DMS114 treated with DMSO at 0.1 percent for 48 hours (cell line): ENCODE results near the gene SHOC2.

Experiments used
- DNase-seq: peaks from one replicate; lab custom pipeline; 2025; ENCODE audit not compliant: unreplicated experiment; lab: John Stamatoyannopoulos, UW

Gene SHOC2

GRCh38 chr10:110944792-110945396 lies 25.5 kb downstream of the SHOC2 start:
- DNase-seq: no peak

DNA sequence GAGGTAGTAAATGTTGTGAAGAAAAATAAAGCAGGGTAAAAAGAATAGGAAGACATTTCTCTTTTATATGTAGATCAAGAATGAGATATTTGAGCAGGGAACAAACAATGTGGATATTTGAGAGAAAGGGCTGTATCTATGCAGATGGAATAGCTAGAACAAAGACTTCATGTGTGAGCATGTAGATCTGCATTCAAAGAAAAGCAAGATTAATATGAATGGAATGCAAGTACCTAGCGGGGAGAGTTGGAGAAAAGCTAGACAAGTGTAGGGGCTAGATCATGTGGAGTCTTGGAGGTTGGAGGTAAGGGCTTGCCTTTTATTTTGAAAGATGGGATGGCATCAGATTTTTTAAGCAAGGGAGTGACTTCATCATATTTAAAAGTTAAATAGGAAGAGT lies 27.1 kb downstream of the SHOC2 start:
- no peak for DNase-seq

- no peak for DNase-seq
Observed at GRCh38 chr10:110947061-110947595, 27.7 kb downstream of the SHOC2 start.

- DNase-seq: no peak
Observed at GRCh38 chr10:110951381-110951780, 32.0 kb downstream of the SHOC2 start.

DNA sequence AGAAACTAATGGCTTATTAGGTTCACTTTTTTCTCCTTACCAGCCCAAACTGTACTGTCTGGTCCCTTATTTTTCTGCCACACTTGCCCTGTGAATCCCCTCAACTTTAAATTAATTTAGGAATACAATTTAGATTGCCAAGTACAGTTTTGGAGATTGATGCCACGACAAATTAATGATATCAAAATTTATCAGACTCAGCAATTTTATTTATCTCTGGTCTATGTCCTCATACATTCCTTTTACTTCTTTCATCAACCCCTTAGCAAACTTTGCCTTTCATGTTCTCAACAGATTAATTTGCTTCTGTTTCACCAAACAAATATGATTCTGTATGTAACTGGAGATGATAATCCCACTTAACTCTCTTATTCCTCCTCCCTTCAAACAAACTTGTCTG lies 38.2 kb downstream of the SHOC2 start:
- DNase-seq: no peak

DNA sequence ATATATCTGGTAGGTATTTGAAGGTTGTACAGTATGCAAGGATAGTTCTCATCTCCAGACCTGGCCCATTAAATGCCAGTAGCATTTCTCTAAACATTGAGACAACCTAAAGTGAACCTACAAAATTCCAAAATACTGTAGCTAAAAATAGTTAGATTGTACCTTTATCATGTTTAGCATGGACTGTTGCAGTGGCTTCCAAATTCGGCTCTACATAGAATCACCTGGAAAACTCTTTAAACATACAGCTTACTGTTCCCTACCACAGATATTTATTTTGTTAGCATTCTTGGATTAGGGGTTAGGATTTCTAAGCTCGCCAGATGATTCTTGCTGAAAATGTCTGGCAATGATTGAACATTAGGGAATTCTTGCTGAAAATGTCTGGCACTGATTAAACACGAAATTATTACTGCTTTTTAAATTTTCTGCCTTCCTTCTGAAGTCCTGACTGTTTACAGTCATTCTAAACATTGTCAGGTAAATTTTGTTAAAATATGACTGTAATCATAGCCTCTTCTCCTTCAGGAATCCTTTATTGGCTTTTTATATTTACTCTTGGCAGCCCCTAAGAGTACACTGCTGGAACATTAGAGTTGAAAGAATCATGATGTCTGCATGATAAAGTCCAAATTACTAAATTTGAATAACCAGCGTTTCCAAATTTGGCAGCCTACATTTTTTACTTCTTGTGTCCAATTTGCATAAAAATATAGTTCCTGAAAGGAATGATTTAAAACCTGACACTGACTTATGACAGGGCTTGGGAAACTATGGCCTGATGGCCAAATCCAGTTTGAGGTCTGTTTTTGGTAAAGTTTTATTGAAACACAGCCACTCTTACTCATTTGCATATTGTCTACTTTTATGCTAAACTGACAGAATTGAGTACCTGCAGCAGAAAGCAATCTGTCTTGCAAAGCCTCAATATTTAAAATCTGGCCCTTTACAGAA lies 40.3 kb downstream of the SHOC2 start:
- no peak for DNase-seq

DNA sequence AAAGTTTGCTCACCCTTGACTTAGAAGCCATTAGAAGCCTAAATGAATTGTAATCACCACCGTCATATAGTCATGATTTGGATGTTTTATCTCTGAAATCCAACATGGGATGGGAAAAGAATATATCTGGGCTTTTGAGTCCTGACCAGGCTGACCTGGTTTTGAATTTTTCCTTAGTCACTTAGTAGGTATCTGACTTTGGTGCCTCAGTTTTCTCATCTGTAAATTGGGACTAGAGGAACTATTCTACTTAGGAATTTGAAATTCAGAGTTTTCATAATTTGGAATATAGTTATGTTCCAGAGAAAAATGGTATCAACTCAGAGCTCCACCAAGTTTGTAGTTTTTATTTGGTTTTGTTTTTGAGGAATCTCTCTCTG lies 40.9 kb downstream of the SHOC2 start:
- no peak for DNase-seq

GRCh38 chr10:110962443-110962842 lies 43.0 kb downstream of the SHOC2 start:
- DNase-seq: no peak

DNA sequence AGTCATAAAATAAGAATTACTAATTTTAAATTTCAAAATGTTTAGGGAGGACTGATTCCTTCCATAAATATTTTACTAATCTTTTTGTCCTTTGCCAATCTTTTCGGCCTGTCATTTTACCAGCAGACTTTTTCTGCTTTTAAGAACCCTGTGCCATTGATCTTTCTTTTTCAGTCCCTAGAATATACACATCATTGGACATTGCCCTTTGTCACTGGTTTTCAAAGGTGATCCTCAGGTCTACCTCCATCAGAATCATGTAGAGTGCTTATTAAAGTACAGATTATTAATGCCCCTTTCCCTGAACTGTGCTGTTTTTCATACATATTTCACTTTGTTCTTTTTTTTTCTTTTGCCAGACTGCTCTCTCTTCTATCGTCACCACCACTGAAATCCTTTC lies 43.8 kb downstream of the SHOC2 start:
- no peak for DNase-seq

DNA sequence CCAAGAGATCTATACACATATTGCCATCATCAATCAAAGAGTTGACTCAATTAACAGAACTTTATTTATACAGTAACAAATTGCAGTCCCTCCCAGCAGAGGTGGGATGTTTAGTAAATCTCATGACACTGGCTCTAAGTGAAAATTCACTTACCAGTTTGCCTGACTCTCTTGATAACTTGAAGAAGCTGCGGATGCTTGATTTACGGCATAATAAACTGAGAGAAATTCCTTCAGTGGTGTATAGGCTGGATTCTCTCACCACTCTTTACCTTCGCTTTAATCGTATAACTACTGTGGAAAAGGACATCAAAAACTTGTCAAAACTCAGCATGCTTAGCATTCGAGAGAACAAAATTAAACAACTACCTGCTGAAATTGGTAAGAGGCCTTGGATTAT lies 45.3 kb downstream of the SHOC2 start:
- no peak for DNase-seq

GRCh38 chr10:110965216-110965615 lies 45.8 kb downstream of the SHOC2 start:
- no peak for DNase-seq

DNA sequence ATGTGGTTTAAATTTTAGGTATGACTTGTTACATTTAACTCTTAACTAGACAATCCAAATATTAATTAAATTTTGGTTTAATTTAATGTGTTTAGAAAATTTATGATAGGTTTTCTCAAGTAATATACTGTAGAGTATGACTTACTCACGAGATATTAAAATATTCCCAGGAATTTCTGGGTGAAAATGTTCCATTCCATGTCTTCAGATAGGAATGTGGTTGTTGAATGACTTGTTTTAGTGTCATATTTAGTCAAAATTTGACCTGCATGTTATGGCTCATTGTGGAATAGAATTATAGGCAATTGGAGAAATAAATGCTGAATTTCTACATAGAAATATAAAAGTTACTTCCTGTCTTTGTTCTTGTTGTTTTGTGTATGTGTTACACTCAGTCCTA lies 46.7 kb downstream of the SHOC2 start:
- no peak for DNase-seq

GRCh38 chr10:110967009-110967630 lies 47.7 kb downstream of the SHOC2 start:
- no peak for DNase-seq

- DNase-seq: no peak
Observed at GRCh38 chr10:110967645-110968044, 48.2 kb downstream of the SHOC2 start.

- DNase-seq: no peak
Observed at GRCh38 chr10:110969183-110969582, 49.8 kb downstream of the SHOC2 start.

DNA sequence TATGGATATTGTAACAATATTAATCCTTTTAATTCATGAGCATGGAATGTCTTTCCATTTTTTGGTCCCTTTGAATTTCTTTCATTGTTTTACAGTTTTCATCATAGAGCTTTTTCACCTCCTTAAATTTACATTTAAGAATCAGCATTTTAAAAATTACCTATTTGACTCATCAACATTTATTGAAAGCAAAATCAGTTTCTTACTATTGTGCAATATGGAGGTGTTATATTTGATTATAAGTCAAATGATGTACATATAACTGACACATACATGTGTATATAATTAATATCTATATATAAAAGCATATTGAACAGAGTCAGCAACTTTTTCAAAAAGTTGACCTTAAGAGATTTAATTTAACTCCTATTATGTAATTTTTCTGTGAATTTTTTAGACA lies 52.2 kb downstream of the SHOC2 start:
- DNase-seq: no peak

DNA sequence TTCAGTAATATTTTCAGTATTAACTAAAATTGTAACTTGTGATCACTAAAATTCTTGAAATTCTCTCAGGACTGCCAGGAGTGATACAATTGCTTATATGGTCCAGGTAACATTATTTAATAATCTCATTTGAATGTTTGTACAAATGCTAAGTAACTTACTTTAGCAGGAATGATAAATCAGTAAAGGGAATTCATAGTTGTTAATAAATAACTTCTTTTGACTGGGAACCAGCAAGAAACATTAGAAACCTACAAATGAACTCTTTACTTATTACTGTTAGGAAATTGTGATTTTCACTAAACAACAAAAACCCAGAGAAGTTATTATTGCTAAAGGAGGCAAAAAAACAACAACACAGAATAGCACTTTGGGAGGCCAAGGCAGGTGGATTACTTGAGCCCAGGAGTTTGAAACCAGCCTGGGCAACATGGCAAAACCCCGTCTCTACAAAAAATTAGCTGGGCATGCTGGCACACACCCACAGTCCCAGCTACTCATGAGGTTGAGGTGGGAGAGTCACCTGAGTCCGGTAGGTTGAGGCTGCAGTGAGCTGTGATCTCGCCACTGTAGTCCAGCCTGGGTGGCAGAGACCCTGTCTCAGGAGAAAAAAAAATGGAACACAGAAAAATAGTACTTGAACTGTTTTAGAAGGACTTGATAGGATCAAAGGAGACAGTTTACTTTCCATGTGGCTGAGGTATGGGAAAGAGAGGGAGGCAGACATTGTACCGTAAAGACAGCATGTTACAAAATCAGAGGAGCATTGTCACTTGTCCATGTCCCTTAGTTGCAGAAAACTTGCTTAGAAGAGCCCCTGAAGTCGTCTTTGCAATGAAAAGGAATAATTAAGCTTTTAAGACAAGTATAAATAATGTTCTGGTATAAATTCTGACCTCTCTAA lies 53.1 kb downstream of the SHOC2 start:
- no peak for DNase-seq

DNA sequence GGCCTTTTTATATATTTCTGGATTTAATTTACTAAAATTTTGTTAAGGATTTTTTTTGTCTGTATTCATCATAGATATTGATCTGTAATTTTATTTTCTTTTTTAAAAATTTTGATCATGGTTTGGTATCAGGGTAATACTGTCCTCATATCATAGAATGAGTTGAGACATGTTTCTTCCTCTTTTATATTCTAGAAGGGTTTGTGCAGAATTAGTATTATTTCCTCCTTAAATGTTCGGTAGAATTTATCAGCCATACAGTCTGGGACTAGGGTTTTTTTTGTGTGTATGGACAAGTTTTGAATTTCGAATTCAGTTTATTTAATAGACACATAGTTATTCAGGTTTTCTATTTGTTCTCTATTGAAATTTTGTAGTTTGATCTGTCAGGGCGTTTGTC lies 54.0 kb downstream of the SHOC2 start:
- DNase-seq: no peak

DNA sequence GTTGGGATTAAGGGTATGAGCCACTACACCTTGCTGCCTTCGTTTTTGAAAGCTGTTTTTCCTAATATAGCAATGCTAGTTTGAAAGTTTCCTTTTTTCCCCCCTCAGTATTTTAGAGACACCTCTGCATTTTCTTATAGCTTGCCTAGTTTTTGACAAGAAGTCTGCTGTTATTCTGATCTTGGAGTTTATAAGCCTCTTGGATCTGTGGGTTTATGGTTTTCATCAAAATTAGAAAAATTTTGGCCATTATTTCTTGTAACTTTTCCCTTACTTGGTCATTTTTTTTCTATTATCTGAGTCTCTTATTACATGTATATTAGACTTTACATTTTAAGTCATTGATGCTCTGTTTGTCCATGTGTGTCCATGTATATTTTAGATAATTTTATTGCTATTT lies 57.2 kb downstream of the SHOC2 start:
- no peak for DNase-seq

DNA sequence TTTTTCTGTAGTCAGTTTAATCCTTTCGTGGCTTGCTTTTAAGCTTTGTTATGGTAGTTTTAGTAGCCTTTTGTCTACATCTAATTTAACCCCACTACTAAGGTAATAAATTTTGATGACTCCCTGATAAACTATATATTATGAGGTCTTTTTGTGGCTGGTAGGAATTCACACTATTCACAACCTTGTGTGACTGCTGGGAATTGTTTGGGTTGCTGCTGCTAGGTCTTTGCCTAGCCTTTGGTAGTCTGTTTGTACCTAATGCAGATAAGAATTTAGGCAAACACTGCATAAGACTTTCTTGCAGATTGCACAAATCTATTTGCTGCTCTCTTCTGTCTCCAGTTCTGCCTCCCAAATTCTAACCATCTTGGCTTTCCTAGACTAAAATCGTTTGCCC lies 58.3 kb downstream of the SHOC2 start:
- no peak for DNase-seq

DNA sequence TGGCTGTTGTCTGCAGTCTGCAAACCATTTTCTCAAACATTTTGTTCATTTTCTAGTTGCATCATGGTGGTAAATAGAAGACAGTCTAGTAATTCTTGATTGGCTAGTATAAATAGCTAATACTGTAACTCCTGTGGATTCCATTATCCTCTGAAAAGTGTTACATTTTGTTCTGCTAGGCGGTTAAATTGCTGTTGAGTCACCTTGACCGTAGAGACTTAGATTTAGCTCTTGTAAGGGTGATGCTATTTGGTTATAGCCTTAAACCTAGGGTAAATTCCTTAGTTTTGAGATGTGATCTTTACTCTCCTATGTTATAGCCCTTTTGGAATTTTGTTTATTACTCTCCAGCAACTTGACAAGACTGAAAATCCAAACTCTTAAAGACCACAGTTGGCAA lies 58.8 kb downstream of the SHOC2 start:
- DNase-seq: no peak
